ENCODE results near the gene FGFR3. TPM values are rescaled to one million over a fixed set of nuclear protein-coding genes. Genes with fewer than 3 reads are reported as not detected.
"Not testable (repeated sequence)": the region's sequence is repeated elsewhere in the genome, so short reads cannot be mapped to it uniquely, and the experiment has no call there.

Gene FGFR3
- total RNA-seq, 1 donor from 2014 or later, result 0.64 TPM

DNA sequence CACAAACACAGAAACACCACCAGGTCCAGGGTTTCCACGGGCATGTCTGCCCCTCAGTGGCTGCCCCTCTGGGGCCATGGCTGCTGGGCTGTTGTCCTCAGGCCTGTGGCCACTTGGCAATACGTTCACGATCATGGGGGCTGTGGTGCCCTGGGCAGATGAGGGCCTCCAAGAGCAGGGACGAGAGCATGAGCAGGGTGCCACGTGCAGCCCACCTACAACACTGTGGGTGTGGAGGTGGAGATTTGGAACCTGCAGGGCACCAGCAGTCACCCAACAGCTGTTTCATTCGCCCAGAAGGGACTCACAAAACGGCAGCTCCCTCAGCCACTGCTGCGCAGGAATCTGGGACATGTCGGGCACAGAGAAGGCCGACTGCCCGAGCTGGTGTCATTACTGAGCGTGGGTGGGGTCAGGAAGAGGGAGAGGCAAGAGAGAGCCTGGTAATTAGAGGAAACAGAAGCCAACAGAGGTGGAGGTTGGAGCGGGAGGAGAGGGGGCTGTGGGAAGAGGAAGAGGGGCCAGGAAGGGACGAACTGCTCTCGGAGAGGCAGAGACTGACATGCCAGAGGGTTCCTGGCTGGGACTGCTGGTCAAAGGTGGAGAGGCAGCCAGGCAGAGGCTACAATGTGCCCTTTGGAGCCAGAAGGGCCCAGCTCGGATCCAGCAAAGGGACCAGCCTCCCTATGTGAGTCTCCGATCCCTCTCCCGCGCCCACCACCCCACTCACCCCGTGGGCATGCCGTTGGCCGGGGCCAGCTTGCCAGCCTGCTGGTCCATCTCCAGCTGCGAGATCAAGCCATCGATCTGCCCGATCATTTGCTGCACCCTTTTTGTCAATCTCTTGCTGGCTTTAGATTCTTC, 23.1 kb downstream of the FGFR3 start:
- DNase-seq (ENCODE audit: low read depth in 2 of 2), result no peak

DNA sequence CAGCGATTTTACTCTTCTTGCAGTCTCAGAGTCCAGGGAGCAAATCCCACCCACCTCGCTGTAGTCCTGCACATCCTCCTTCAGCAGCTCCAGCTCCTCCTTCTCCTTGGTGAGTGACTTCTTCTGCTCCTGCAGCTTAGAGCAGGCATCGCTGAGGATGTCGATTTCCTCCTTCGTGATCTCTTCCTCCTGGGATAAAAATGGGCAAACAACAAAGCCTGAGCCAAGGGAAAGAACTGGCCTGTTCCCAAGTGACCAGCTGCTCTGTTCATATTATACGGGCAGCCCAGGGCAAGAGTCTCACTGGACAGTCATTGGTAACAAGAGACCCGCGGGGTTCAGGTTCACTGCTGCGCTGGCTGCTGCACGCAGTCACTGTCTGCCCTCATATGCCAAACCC, 26.2 kb downstream of the FGFR3 start:
- no peak for DNase-seq (ENCODE audit: low read depth in 2 of 2)

DNA sequence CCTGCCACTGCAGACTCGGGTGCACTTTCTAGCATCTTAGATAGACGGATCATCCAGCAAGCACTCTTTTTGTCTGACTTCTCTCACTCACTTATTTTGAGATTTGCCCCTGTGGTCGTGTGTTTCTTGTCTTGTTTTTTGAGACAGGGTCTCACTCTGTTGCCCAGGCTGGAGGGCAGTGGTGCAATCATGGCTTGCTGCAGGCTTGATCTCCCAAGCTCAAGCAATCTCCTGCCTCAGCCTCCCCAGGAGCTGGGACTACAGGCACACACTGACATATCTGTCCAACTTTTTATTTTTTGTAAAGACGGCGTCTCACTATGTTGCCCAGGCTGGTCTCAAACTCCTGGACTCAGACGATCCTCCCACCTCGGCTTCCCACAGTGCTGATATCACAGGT, 26.7 kb downstream of the FGFR3 start:
- DNase-seq (ENCODE audit: low read depth in 2 of 2), result no peak

DNA sequence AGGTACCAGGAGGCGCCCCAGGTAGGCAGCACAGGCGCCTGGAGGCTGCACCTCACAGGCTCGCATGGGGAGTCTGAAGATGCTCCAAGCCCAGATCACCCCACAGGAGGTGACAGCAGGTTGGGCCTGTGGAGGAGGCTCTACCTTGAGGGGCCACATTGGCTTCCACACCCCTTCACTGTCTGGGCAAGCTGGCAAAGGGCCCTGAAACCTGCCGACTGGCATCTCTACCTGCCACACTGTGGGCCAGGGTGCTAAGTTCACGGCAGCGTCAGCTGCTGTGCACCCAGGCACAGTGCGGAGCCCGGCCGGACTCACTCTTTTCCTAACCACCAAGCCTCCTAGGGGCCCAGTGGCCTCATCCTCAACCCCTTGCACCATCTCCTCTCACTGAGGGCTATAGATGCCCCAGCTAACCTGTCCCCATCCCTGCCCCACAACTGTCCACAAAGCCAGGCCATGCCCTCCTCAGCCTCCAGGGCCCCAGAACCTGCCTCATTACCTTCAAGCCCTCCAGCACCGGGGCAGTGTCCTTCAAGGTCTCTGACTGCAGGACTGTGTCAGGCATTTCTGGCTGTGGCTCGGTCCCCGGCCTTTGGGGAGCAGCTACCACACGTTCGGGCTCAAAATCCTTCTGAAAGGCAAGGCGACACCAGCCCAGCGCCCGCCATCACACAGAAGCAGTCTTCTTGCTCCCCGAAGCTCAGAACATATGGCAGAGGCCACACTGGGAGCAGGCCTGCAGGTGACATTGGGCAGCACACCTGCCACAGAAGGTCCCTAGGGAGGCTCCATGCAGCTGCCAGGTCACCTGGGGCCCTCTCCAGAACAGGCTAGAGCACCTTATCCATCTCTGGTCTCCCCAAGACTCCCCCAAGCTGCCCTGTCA, 28.8 kb downstream of the FGFR3 start:
- DNase-seq (ENCODE audit: low read depth in 2 of 2), result no peak

DNA sequence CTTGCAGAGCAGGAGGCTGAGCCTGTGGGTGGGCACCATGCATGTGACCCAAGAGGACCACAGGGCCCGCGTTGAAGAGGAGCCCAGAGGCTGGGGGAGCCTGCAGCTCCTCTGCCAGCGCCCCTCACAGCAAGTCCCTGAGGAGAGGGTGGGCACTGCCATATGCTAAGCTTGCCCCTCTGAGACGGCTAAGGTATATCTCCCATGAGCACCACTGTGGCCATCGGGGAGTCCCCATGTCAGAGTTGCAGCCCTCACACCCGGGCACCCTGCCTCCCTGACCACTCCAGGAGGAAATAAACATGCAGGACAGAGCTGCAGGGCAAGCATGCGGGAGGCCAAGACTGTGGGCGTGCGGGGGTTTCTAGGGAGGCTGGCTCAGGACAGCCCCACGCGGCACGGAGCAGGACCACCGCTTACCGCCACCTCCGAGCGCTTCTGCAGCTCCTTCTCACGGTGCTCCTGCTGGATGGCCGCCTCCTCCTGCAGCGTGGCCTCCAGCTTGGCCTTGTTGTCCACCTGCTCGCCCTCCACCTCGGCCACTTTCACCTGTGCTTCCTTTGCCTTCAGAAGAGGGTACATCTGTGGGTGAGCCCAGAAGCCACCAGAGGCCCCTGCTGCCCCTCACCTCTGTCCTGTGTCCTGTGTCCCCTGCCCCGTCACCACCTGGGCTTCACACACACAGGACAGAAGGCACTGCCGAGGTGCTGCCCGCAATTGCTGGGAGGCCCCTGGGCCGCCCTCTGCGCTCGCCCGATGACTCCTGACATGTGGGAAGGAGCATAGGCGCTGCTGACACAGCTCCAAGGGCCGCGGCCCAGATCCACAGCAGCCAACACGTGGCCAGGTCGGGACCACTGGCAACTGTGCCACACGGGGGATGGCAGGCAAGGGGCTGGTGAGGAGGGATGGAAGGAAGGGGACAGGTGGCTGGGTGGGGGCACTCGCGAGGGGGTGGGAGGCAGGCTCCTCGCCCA, 29.8 kb downstream of the FGFR3 start:
- DNase-seq (ENCODE audit: low read depth in 2 of 2), result no peak

DNA sequence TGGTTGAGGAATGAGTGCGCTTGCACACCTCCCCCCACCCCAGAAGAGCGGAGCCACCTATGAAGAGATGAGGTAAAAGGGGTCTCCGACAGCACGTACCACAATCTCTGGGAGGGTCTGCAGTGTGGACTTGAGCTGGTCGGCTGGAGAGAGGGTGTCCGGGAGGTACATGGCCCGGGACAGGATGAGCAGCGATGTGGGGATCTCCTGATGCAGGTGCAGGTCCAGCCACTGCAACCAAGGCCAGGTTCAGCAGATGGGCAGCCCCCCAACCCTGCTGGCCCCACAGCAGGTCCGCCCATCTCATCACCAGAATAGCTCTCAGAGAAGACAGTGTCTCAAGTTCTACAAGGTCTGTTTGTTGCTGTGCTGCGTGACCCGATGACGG, 30.4 kb downstream of the FGFR3 start:
- DNase-seq (ENCODE audit: low read depth in 2 of 2), result no peak

DNA sequence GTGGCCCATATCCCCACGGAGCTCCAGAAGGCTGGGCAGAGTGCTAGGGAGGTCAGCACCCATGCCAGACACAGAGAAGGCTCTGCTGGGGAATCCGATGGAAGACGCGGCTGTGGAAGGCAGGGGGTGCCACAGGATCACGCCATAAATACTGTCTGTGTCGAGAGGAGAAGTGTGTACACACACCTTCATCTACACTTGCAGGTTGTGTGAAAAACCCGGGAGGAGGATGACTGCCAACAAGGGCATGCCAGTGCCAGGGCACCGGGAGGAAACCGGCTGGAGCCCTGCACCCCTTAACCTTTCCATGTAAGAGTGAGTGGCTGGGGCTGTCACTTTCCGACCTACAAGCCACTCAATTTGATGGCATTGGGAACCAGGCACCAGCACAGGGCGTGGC, 31.7 kb downstream of the FGFR3 start:
- DNase-seq (ENCODE audit: low read depth in 2 of 2), result no peak

DNA sequence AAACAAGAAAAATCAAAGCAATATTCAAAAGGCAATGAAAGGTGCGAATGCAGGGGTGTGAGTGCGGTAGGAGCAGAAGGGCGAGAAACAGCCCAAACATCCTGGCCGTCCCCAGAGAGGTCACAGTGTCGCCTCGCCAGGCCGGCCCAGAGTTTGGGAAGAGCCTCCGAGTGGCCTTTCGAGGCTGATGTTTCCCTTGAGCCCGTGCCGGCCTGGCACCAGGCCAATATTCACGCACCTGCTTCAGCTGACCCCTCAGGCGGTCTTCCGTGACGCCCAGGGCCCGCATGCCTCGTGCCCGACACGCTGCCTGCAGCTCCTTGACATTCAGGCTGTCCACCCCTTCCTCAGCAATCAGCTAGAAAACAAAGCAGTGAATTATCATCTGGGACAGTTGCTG, 32.2 kb downstream of the FGFR3 start:
- DNase-seq (ENCODE audit: low read depth in 2 of 2), result no peak

DNA sequence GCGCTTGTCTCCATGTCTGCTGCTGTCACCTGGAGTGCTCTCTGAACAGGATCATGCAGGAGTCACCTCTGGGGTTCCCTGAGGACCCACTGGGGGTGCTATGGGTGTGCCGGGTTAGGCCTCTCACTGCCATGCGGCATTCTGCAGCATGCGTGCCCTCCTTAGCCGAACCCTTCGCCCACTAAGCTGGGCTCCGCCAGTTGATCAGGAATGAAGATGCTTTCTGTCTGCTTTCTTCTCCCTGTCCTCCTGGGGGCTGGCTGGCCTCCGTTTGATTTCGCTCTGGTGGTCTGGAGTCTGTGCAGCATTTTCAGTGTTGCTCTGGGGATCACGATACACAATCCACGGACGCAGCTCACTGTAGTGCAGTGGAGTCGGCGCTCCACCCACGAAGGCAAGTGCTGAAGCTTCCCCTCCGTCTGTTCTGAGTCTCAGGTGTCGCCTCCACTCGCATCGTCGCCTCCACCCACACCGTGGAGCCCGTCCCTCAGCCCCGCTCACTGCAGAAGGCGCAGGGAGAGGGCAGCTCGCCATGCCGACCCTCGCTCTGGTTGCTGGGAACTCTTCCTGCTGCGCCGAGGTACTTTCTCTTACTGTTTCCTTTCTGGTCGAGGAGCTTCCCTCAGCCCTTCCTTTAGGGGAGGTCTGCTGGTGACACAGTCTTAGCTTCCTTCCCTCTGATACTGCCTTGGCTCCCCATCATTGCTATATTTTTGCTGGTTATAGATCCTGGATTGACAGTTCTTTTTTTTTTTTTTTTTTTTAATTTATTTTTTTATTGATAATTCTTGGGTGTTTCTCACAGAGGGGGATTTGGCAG, 33.6 kb downstream of the FGFR3 start:
- no peak for DNase-seq (ENCODE audit: low read depth in 2 of 2)

DNA sequence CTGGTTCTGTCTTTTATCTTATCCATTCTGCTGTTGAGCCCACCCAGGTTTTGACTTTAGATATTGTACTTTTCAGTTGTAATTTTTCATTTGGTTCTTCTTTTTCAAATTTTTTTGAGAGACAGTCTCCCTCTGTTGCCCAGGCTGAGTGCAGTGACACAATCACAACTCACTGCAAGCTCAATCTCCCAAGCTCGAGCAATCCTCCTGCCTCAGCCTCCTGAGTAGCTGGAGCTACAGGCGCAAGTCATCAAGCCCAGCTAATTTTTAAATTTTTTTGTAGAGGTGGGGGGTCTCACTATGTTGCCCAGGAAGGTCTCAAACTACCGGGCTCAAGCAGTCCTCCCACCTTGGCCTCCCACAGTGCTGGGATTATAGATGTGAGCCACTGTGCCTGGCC, 37.1 kb downstream of the FGFR3 start:
- no peak for DNase-seq (ENCODE audit: low read depth in 2 of 2)

DNA sequence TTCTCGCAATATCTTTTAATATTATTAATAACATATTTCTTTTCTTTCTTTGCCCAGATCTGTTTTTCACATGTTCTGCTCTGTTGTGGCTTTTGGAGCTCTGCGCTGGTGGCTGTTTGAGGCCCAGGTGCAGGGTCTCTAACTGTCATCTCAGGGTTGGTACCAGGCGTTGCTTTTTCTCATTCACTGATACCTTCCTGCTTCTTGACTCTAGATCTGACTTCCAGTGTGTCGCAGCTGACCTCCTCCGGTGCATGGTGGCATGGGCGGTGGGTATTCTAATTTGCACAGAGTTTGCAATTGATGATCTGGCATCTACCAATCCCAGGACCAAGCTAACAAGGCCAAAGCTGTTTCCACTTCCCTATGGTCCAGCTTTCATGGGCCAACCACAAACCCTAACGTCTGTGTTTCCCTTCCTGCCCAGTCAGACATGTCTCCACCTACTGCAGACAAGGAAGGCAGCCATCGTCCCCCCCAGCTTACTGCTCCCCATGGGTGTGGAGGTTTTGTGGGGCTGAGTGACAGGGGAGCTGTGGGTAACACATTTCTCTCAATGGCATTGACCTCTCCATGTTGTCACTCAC, 37.6 kb downstream of the FGFR3 start:
- DNase-seq (ENCODE audit: low read depth in 2 of 2), result no peak

DNA sequence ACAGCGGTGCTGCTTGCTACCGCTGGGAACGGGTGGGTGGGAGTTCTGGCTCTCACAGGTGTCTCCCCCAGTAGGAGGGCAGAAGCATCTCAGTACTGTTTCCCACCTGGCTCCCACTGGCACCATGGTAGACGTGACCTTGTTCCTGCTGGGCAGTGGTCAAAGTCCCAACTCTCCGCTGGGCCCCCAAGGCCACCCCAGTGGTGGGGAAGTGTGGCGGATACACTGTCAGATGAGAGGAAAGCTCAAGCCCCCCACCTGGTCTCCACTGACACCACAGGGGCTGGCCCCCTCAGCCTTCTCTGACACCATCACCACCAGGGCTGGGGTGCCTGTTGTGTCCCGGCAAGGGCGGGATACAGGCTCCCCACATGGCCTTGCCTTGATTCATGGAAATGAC, 38.2 kb downstream of the FGFR3 start:
- DNase-seq (ENCODE audit: low read depth in 2 of 2), result no peak

DNA sequence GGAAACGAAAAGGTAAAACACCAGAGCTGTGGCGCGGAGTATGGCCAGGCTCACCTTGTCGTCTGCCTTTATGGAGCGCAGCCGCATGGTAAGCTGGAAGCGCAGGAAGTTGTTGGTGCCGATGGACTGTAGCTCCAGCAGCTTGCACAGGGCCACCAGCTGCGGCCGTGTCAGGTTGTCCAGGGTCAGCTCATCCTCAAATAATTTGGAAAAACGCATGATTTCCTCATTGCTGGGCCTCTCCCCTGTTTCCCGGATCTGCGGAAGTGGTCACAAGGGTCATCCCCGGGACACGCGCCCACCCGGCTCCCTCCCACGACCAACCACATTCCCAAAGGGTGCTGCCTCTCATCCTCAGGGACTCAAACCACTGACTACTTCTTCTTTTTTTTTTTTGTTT, 39.6 kb downstream of the FGFR3 start:
- no peak for DNase-seq (ENCODE audit: low read depth in 2 of 2)

DNA sequence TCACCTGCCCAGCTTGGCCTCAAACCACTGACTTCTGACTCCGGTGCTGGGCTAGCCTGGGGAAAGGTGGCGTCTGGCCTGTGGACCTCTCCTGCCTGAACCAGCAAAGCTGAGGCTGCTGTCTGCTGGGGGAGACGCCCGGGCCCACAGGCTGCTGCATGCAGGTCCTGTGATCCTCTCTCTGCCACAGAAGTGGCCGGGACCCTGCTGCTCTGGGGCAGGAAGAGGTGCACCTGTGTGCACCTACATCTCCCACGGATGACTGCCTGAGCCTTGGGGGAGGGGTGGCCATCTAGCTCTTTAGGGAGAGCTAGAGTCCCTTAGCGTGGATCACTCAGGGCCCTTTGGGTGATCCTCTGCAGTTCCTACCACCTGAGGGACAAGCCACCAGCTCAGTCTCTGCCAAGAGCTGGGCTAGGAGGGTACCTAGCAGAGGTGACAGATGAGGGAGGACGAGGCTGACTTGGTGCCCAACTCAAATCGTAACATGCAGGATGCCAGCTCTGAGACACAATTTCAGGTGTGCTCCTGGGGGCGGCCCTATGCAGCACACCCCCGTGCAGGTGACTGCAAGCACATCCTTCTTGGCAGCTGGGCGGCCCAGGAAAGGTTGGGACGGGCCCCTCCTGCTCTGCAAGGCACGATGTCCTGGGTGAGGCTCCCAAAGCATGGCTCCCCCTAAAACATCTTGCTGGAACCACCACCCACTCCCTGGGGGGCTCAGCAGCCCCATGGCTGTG, 40.4 kb downstream of the FGFR3 start:
- no peak for DNase-seq (ENCODE audit: low read depth in 2 of 2)

DNA sequence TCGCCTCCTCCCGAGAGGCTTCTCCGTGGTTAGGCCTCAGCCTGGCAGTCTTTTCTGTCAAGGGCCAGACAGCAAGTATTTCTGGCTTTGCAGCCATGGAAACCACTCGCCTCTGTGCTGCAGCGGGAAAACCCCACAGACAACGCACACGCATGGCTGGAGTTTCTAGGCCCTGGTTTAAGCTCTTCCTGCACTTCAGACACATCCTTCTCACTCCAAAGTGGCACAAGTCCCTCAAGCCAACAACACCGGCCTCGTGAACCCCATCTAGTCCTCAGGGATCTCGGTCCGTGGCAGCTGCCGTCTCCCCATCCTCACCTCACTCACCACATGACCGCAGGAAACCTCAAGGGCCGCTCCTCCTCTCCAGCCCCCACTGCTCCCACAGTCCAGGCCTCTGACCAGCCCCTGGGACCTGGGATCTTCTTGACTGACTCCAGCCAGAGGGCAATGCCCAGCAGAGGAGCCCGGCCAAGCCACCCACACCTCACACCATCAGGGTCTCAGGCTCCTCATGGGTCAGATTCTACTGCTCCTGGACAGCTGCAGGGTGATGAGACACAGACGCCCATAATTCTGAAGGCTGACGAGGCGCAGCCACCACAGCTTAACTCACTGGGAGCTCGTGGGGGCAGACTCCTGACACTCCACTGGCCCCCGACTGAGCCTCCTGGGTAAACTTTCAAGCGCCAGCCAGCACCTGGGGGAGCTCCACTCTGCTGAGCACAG, 41.1 kb downstream of the FGFR3 start:
- no peak for DNase-seq (ENCODE audit: low read depth in 2 of 2)

DNA sequence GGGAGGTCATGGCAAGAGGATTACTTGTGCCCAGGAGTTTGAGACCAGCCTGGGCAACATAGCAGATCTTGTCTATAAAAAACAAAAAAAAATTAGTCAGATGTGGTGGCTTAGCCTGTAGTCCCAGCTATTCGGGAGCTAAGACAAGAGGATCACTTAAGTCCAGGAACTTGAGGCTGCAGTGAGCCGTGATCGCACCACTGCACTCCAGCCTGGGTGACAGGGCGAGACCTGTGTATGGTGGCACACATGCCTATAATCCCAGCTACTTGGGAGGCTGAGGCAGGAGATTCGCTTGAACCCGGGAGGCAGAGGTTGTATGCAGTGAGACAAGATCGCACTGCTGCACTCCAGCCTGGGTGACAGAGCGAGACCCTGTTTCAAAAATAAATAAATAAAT, 42.7 kb downstream of the FGFR3 start:
- not testable (repeated sequence) for DNase-seq (ENCODE audit: low read depth in 2 of 2)

DNA sequence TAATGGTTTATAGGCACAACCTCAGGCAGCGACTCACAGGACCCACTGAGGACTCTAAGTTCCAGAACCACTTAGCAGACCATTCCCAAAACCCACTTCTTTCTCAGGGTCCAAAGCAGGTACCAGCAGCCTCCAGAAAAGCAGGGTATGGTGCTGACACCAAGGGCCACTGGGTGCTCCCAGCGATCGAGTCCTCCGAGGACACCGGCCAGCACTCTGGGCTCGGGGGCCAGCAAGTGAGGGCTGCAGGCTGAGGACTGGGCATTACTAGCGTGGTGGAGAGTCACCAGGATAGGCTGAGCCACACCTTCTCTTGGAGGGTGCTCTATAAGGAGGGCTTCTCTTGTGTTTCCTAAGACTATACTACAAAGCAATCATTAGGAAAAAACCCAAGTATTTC, 43.6 kb downstream of the FGFR3 start:
- no peak for DNase-seq (ENCODE audit: low read depth in 2 of 2)

DNA sequence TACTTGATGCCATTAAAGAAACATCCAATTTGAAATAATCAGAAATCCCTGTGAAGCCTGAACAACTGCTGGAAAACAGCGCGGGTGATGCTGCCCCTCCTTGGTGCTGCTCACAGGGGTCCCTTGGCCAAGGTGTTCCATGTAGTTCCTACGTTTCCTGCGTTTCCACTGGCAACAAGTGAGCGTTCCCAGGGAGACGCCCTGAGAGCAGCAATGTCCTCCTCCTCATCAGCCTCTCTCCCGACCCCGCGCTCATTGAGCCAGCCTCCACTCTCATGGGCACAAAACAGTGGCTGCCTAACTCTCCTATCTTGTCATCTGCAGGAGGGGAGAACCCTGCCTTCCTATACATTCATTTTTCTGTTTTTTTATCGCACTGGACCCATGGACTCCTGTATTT, 44.0 kb downstream of the FGFR3 start:
- no peak for DNase-seq (ENCODE audit: low read depth in 2 of 2)

DNA sequence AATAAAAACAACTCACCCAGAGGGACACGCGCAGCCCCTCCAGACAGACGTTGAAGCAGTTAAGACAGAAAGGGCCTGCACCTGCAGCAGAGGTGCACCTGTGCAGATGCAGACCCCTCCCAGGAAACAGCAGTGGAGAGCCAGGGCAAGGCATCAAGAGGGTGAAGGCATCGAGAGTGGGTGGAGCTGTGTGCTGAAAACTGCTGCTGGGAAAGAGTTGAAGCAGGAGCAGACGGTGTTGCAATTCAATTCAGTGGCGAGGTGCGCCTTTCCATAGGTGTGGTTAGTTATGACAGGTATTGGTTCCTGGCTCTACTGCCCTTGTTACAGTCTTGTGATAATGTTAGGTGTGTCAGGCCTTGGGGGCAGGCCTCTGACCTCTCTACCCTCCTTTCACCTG, 46.2 kb downstream of the FGFR3 start:
- DNase-seq (ENCODE audit: low read depth in 2 of 2), result no peak

Data from dermis microvascular lymphatic vessel endothelial cell (primary cell).